Liver (tissue), 9 donors: ENCODE results near the gene RFFL. TPM values are rescaled to one million over a fixed set of nuclear protein-coding genes. Genes with fewer than 3 reads are reported as not detected.

Experiments
- DNase-seq: peaks from one replicate; pipeline ENCODE4 v3.0.0-alpha.2; 2017; ENCODE audit warnings: low spot score
- H3K27ac ChIP-seq, 2 donors: one replicate each; pipeline ENCODE4 v1.7.0; 2013; ENCODE audit warnings: inconsistent platforms in 2 of 2, low read length in 2 of 2, control low read depth in 1 of 2, low read depth in 1 of 2, mild to moderate bottlenecking in 1 of 2
- H3K27me3 ChIP-seq, 4 donors: one replicate each; pipeline versions ENCODE4 v1.6.1 to v1.7.0; 2013; ENCODE audit warnings: low read length in 3 of 4, inconsistent platforms in 1 of 4, mild to moderate bottlenecking in 1 of 4, moderate library complexity in 1 of 4; ENCODE audit not compliant: control insufficient read depth in 4 of 4, insufficient read depth in 4 of 4
- H3K36me3 ChIP-seq, 4 donors: one replicate each; pipeline versions ENCODE4 v1.6.1 to v1.7.0; 2013; ENCODE audit warnings: low read length in 3 of 4, mild to moderate bottlenecking in 3 of 4, low read depth in 1 of 4, moderate library complexity in 1 of 4; ENCODE audit not compliant: control insufficient read depth in 4 of 4, insufficient read depth in 3 of 4
- H3K4me1 ChIP-seq, 4 donors: one replicate each; pipeline versions ENCODE4 v1.6.1 to v1.7.0; 2013; ENCODE audit warnings: low read length in 3 of 4, mild to moderate bottlenecking in 3 of 4, moderate library complexity in 1 of 4; ENCODE audit not compliant: control insufficient read depth in 4 of 4, insufficient read depth in 4 of 4
- H3K4me3 ChIP-seq, 3 donors: one replicate each; pipeline versions ENCODE4 v1.6.1 to v1.7.0; 2013; ENCODE audit warnings: low read length in 3 of 3, control low read depth in 1 of 3, low read depth in 1 of 3, mild to moderate bottlenecking in 1 of 3
- H3K9ac ChIP-seq, 2 donors: one replicate each; pipeline ENCODE4 v1.7.0; 2013; ENCODE audit warnings: low read length in 2 of 2, mild to moderate bottlenecking in 2 of 2, moderate library complexity in 2 of 2, control low read depth in 1 of 2, low read depth in 1 of 2
- H3K9me3 ChIP-seq, 4 donors: one replicate each; pipeline versions ENCODE4 v1.6.1 to v1.7.0; 2013; ENCODE audit warnings: low read length in 3 of 4; ENCODE audit not compliant: control insufficient read depth in 4 of 4
- CTCF ChIP-seq: fragments of 150-350 bp; IDR thresholded peaks from 2 replicates; pipeline ENCODE4 v1.5.1; 2017; ENCODE audit warnings: improper control_type of control experiment, low read depth, low read length; ENCODE audit not compliant: missing input control
- EGR1 ChIP-seq, 2 donors: IDR thresholded peaks; 2 replicates each; pipeline ENCODE4 v1.6.1; 2016 to 2018; ENCODE audit warnings: antibody characterized with exemption in 2 of 2, low read depth in 2 of 2
- FOXA1 ChIP-seq: IDR thresholded peaks from 2 replicates; pipeline ENCODE4 v1.6.1; 2016; ENCODE audit warnings: antibody characterized with exemption
- FOXA2 ChIP-seq: IDR thresholded peaks from 2 replicates; pipeline ENCODE4 v1.6.1; 2016; ENCODE audit warnings: antibody characterized with exemption
- GABPA ChIP-seq, 2 donors: IDR thresholded peaks in 1 of 2; conservative IDR thresholded peaks in 1 of 2; 2 replicates each; pipeline ENCODE4 v1.6.1; 2016; ENCODE audit warnings: antibody characterized with exemption in 2 of 2, mild to moderate bottlenecking in 1 of 2, moderate library complexity in 1 of 2
- HNF4A ChIP-seq, 2 donors: conservative IDR thresholded peaks; 2 replicates each; pipeline ENCODE4 v1.6.1; 2016; ENCODE audit warnings: antibody characterized with exemption in 2 of 2, mild to moderate bottlenecking in 2 of 2
- HNF4G ChIP-seq: IDR thresholded peaks from 2 replicates; pipeline ENCODE4 v1.6.1; 2016; ENCODE audit warnings: antibody characterized with exemption
- NR2F2 ChIP-seq: IDR thresholded peaks from 2 replicates; pipeline ENCODE4 v1.6.1; 2016; ENCODE audit warnings: antibody characterized with exemption
- RAD21 ChIP-seq, 2 donors: IDR thresholded peaks; 2 replicates each; pipeline ENCODE4 v1.6.1; 2016; ENCODE audit warnings: antibody characterized with exemption in 2 of 2, mild to moderate bottlenecking in 2 of 2
- RXRA ChIP-seq, 2 donors: IDR thresholded peaks; 2 replicates each; pipeline ENCODE4 v1.6.1; 2017 to 2018; ENCODE audit warnings: antibody characterized with exemption in 2 of 2, mild to moderate bottlenecking in 1 of 2
- SP1 ChIP-seq: IDR thresholded peaks from 2 replicates; pipeline ENCODE4 v1.6.1; 2018; ENCODE audit warnings: antibody characterized with exemption, mild to moderate bottlenecking
- TAF1 ChIP-seq: conservative IDR thresholded peaks from 2 replicates; pipeline ENCODE4 v1.6.1; 2016; ENCODE audit warnings: antibody characterized with exemption, mild to moderate bottlenecking
- YY1 ChIP-seq: IDR thresholded peaks from 2 replicates; pipeline ENCODE4 v1.6.1; 2016; ENCODE audit warnings: antibody characterized with exemption, mild to moderate bottlenecking
- ZBTB33 ChIP-seq: IDR thresholded peaks from 2 replicates; pipeline ENCODE4 v1.6.1; 2016; ENCODE audit warnings: antibody characterized with exemption
- WGBS: extraction: QIAGEN DNeasy Blood & Tissue Kit; methylation state at CpG from one replicate; pipeline ENCODE4 v1.1.7; 2013; 5-methylcytosine and 5-hydroxymethylcytosine counted together
- polyA plus RNA-seq, 2 donors: library from polyadenylated mRNA; stranded (reverse) in 1 of 2; unstranded in 1 of 2; fragments of 200-250 nt in 1 of 2; fragments of >200 nt in 1 of 2; fragmentation: Nextera tagmentation in 1 of 2; extraction: Ambion mirVana in 1 of 2; gene quantifications; one replicate each; pipeline versions ENCODE4 v1.2.1 to v1.2.3, GENCODE V29; 2013 to 2015
- total RNA-seq, 2 donors: library from RNA; depleted of rRNA; stranded (reverse); fragments of >200 nt; gene quantifications; one replicate each; pipeline ENCODE4 v1.2.3, GENCODE V29; 2014
- TF ChIP-seq, protein P1 (sequence below): IDR thresholded peaks from 2 replicates; pipeline ENCODE4 v1.6.1; 2016; ENCODE audit warnings: antibody characterized with exemption
- donor health status: healthy.
- donor health status: healthy.
- donor health status: healthy.
- donor health status: healthy.
- donor health status: healthy.

Gene RFFL
- total and polyA plus RNA-seq, 4 donors, result 15.9 to 28.0 (median 22.0) TPM

DNA sequence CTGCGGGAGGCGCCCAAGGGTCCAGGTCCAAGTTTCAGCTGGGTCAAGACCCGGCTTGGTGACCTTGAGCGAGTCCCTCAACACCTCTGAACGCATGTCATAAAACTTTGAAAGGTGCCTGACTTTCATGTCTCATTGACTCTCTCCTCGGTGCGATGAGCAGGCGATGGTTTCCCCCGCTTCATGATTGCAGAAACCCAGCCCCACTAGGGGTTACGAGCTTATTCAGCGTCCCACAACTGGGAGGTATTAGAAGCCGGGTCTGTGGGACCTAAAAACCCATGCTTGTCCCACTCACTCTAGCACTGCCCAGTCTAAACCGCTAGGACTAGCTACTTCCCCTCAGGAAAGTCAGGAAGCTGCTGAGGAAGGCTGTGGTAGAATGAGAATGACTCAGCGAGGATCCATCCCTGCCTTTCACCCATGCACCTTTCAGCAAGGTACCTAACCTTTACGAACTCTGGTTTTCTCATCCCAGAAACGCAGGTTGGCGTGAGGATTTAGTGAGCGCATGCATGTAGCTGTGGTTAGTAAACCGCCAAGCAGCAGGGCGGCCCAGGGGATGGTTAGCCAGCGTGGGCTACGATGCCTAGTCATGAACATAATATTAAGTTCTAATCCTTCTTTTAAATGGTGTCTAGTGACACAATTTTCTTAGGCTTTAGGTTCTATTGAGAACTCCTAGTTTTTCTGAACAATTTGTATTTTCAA lies 26.2 kb upstream of the RFFL start:
- Histone ChIP-seq H3K36me3 (no peaks in the 10 kb centered on the region), H3K9me3 (no peaks in the 10 kb centered on the region), H3K27me3 (no peaks in the 10 kb centered on the region), H3K4me3 (peak overlapping the region in 2 of 3 donors; percentile 18 to 90), H3K27ac (peak overlapping the region; percentile 37 to 58), H3K4me1 (peaks cover 5 to 29% (median 9%) of the 10 kb centered on the region in 4 donors), H3K9ac (peak overlapping the region; percentile 14 to 56)
- no peak for DNase-seq
- WGBS, result 48% methylated on average over 22 of the region's 22 CpGs
- TF ChIP-seq, protein P1, sequence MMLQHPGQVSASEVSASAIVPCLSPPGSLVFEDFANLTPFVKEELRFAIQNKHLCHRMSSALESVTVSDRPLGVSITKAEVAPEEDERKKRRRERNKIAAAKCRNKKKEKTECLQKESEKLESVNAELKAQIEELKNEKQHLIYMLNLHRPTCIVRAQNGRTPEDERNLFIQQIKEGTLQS, result no peak
- no peak for TF ChIP-seq HNF4A (conservative IDR thresholded peaks at IDR 0.05)
- no peak for TF ChIP-seq TAF1
- no peak for TF ChIP-seq CTCF
- no peak for TF ChIP-seq GABPA (IDR thresholded peaks at IDR 0.05 in 1 of 2, conservative IDR thresholded peaks at IDR 0.05 in 1 of 2)
- no peak for TF ChIP-seq HNF4G
- TF ChIP-seq FOXA1, result no peak

DNA sequence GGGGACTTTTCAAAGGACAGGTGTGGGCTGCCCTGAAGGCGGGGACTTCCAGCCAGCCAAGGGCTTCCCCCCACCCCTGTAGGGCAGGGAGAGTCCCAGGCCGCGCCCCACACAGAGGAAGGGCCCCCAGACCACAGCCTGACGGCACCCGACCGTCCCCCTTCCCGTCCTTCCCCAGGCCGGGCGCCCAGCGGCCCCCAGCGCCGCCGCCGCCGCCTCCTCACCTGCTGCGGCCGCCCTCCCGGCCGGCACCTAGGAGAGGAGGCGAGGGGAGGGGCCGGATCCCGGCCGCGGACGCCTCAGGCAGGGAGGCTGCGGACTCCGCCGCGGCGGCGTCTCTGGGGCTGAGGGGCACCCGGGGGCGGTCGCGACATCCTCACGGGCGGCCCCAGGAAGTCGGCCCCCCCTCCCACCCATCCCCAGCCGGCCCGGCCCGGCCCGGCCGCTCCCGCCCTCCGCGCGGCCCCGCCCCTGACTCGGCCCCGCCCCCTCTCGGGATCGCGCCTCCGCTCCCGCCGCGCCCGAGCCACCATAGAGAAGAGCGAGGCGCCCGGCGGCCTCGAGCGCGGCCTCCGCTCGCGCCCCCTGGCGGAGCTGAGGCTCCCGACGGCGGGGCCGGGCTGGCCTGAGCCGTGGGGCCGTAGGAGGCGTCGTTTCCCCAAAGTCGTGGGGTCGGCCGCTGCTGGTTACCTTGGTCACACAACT lies 25.5 kb upstream of the RFFL start:
- peak; percentile 95 for DNase-seq
- WGBS, result 1% methylated on average over 78 of the region's 80 CpGs
- Histone ChIP-seq H3K4me3 (peak overlapping the region; percentile 79 to 97 (median 90)), H3K9me3 (no peaks in the 10 kb centered on the region), H3K9ac (peak overlapping the region; percentile 82 to 86), H3K36me3 (no peaks in the 10 kb centered on the region), H3K27ac (peak overlapping the region; percentile 88 to 96), H3K27me3 (no peaks in the 10 kb centered on the region), H3K4me1 (peaks cover 5 to 29% (median 9%) of the 10 kb centered on the region in 4 donors)
- TF ChIP-seq RAD21 (IDR thresholded peaks at IDR 0.05) (peak; percentile 54 to 74), CTCF (peak; percentile 83)
- TF ChIP-seq, protein P1, result no peak

DNA sequence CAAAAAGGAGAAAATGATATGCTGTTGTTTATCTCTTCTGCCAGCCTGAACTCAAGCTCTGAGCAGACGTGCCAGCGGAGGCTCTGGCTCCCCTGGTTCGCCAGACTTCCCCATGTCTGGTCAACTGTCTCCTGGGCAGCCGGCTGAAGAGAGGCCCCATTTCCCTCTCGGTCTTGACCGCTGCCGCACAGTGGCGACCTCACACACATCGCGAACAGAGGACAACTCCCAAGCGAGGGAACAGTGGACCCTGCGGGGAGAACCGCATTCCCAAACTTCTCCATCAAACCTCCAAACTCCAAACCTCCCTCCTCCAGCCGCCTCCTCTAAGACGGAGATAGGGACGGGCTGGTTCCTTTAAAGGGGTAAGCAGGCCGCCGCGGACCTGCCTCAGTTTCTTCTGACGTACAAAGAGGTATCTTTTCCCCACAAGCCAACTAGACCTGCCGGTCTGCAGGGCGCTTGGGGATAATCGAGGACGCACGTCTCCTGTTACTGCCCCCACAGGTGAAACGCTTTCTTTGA lies 24.9 kb upstream of the RFFL start:
- peak; percentile 61 for DNase-seq
- no peak for TF ChIP-seq FOXA1
- TF ChIP-seq HNF4G, result no peak
- TF ChIP-seq SP1, result no peak
- TF ChIP-seq NR2F2, result no peak
- TF ChIP-seq EGR1 (IDR thresholded peaks at IDR 0.05; ENCODE audit: low read depth in 2 of 2), result no peak
- no peak for TF ChIP-seq FOXA2
- TF ChIP-seq CTCF, result peak; percentile 8
- peak in 1 of 2 donors; percentile 0 for TF ChIP-seq HNF4A (conservative IDR thresholded peaks at IDR 0.05)
- no peak for TF ChIP-seq TAF1
- TF ChIP-seq YY1, result no peak
- peak in 1 of 2 donors; percentile 25 for TF ChIP-seq RAD21 (IDR thresholded peaks at IDR 0.05)
- no peak for TF ChIP-seq RXRA (IDR thresholded peaks at IDR 0.05)
- no peak for TF ChIP-seq ZBTB33
- Histone ChIP-seq H3K27me3 (no peaks in the 10 kb centered on the region), H3K4me3 (peak overlapping the region; percentile 79 to 97 (median 90)), H3K4me1 (peaks cover 5 to 29% (median 9%) of the 10 kb centered on the region in 4 donors), H3K36me3 (no peaks in the 10 kb centered on the region), H3K9me3 (no peaks in the 10 kb centered on the region), H3K9ac (peak overlapping the region; percentile 82 to 86), H3K27ac (peak overlapping the region; percentile 88 to 96)
- WGBS, result under 1% methylated on average over 26 of the region's 26 CpGs
